ENCODE results near the gene SNX1.

SNX1 gene

GRCh38 chr15:64121614-64122013, 25.8 kb downstream of the SNX1 start:
- TF ChIP-seq, protein P1, sequence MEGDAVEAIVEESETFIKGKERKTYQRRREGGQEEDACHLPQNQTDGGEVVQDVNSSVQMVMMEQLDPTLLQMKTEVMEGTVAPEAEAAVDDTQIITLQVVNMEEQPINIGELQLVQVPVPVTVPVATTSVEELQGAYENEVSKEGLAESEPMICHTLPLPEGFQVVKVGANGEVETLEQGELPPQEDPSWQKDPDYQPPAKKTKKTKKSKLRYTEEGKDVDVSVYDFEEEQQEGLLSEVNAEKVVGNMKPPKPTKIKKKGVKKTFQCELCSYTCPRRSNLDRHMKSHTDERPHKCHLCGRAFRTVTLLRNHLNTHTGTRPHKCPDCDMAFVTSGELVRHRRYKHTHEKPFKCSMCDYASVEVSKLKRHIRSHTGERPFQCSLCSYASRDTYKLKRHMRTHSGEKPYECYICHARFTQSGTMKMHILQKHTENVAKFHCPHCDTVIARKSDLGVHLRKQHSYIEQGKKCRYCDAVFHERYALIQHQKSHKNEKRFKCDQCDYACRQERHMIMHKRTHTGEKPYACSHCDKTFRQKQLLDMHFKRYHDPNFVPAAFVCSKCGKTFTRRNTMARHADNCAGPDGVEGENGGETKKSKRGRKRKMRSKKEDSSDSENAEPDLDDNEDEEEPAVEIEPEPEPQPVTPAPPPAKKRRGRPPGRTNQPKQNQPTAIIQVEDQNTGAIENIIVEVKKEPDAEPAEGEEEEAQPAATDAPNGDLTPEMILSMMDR (IDR thresholded peaks at IDR 0.05): no peak

DNA sequence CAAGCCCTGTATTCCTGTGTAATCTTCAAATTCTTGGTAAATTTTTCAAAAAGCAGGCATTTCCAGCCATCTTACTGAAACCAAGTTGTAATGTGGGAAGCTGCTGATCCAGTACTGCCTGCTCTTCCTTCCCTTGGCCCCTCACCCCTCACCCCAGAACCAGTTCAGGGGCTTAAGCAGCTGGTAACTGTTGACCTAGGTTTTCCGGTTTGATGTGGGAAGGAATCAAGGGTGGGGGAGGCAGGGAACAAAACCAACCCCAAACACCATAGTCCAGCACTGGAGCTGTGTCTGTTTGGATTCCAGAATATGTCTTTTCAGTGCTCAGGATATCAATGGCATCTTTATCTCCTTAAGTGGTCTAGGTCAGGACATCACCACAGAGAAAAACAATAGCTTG, 26.7 kb downstream of the SNX1 start:
- TF ChIP-seq, protein P1 (IDR thresholded peaks at IDR 0.05): no peak

DNA sequence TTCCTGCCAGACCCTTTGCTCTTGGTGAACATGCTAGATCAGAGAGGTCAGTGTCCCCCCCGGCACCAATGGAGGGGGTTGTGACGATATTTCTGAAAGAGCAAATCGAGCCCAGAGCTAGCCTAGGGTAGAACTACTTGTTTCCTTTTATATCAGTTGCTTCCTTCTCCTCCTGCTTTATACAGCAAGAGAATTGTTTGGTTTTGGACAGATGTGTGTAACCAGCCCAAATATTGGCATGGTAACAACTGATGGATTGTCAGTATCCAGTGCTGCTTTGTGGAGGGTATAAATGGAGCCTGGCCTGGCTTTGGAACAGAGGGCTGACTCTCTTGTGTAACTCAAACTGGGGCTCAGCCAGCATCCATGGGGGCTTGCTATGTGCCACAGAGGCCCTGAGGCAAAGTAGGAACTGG, 27.2 kb downstream of the SNX1 start:
- TF ChIP-seq, protein P1 (IDR thresholded peaks at IDR 0.05): no peak

DNA sequence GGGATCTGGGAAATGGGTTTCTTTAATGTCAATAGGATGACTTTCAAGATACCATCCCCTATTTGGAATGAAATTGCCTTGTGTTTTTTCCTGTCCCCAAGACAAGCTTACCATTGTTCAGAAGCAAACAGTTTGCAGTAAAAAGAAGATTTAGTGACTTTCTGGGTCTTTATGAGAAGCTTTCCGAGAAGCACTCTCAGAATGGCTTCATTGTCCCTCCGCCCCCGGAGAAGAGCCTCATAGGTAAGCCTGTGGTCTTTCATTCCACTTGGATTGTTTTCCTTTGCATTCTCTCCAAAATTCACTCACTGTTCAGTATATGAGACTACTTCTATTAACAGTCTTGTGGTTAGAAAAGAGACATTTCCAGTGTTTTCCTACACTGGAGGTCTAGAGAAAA, 30.2 kb downstream of the SNX1 start:
- TF ChIP-seq, protein P1 (IDR thresholded peaks at IDR 0.05): no peak

- TF ChIP-seq, protein P1 (IDR thresholded peaks at IDR 0.05): no peak
Observed at GRCh38 chr15:64127521-64128270, 31.9 kb downstream of the SNX1 start.

GRCh38 chr15:64130159-64130558, 34.4 kb downstream of the SNX1 start:
- TF ChIP-seq, protein P1 (IDR thresholded peaks at IDR 0.05): no peak

DNA sequence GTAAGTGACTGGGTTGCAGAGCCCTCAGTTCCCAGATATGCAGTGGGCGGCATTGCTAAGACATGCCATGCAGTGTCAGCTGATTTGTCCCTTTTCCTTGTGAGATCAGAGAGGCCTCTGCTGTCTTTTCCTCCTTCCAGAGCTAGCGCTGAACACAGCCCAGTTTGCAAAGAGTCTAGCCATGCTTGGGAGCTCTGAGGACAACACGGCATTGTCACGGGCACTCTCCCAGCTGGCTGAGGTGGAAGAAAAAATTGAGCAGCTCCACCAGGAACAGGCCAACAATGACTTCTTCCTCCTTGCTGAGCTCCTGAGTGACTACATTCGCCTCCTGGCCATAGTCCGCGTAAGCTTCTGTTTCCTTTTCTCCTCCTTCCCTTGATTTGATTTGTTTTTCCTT, 35.8 kb downstream of the SNX1 start:
- TF ChIP-seq, protein P1 (IDR thresholded peaks at IDR 0.05): no peak

DNA sequence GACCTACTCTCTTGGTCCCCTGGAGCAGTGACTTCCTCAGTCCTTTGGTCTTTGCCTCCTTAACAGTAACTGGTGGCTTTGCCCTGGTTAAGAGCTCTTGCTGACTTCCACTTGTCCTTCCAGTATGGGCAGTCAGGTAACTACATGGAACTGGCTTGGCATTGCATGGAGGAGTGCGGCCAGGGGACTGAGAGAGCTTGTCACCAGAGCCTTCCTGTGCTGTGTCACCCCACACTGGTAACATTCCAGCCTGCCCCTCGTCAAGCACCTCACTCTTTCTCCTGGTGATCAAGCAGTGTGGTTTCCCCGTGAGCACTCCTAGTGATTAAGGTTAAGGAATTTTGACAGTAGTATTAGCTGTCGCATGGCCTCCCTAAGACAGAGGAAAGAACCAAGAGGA, 36.4 kb downstream of the SNX1 start:
- TF ChIP-seq, protein P1 (IDR thresholded peaks at IDR 0.05): no peak

Measured in LNCAP (cell line).